GM12878 (cell line): Measurements from ENCODE around the gene SLC36A3. TPM values are rescaled to one million over a fixed set of nuclear protein-coding genes. Genes with fewer than 3 reads are reported as not detected.

ENCODE experiments used
- ATAC-seq: fragments of 200-7000 bp; cut with Tn5 transposase; 3 replicates; pipeline ENCODE4 v1.9.1; 2020; ENCODE audit warnings: mild to moderate bottlenecking, moderate library complexity
- BruUV-seq: library from RNA; stranded (reverse); fragments of 400-500 nt; replicated peaks from 2 replicates; lab custom pipeline; 2021; lab: Mats Ljungman, UMichigan
- CTCF ChIA-PET: fragments of 300-600 bp; sonication (Branson Sonifier 250); formaldehyde crosslinking; extraction: SDS; loops from one replicate; lab custom pipeline; 2021; ENCODE audit warnings: inconsistent platforms; lab: Yijun Ruan, JAX
- POLR2A ChIA-PET: fragments of 350-600 bp; formaldehyde crosslinking; extraction: SDS; loops from one replicate; lab custom pipeline; 2021; ENCODE audit warnings: inconsistent platforms; lab: Charles Lee
- RAD21 ChIA-PET: fragments of 300-600 bp; sonication (Branson Sonifier 250); formaldehyde crosslinking; loops from one replicate; lab custom pipeline; 2023; ENCODE audit warnings: antibody characterized with exemption; ENCODE audit not compliant: unreplicated experiment; lab: Charles Lee
- SMC1A ChIA-PET: fragments of 300-600 bp; sonication (Branson Sonifier 250); formaldehyde crosslinking; loops from one replicate; lab custom pipeline; 2023; ENCODE audit not compliant: unreplicated experiment, uncharacterized antibody; lab: Charles Lee
- DNase-seq: peaks from one replicate; pipeline ENCODE4 v3.0.0-alpha.2; 2011; ENCODE audit warnings: low read depth, low spot score
- FAIRE-seq: peaks from 3 replicates; lab custom pipeline; 2011; peaks lifted over from hg19 to GRCh38; lab: Jason Lieb, UNC
- H2AFZ ChIP-seq: 2 replicates; pipeline ENCODE4 v1.6.0; 2011; ENCODE audit warnings: low read depth, low read length, control low read depth; ENCODE audit not compliant: control insufficient read depth
- H3K27ac ChIP-seq: 2 replicates; pipeline ENCODE4 v1.5.1; 2011; ENCODE audit warnings: control low read depth; ENCODE audit not compliant: control insufficient read depth, insufficient read depth
- H3K27me3 ChIP-seq, 2 experiments: replicated peaks in 1 of 2; 2 replicates each; pipeline versions ENCODE4 v1.6.0 to v1.6.1; 2011; ENCODE audit warnings: low read length in 1 of 2; ENCODE audit not compliant: control insufficient read depth in 2 of 2, insufficient read depth in 2 of 2
- H3K36me3 ChIP-seq, 2 experiments: 2 replicates each; pipeline ENCODE4 v1.5.1; 2011; ENCODE audit warnings: low read length in 1 of 2; ENCODE audit not compliant: control insufficient read depth in 2 of 2, insufficient read depth in 2 of 2
- H3K4me1 ChIP-seq: 2 replicates; pipeline ENCODE4 v1.6.1; 2011; ENCODE audit warnings: mild to moderate bottlenecking, low read length, moderate library complexity, mixed read lengths; ENCODE audit not compliant: control insufficient read depth, insufficient read depth
- H3K4me2 ChIP-seq: 2 replicates; pipeline ENCODE4 v1.6.0; 2011; ENCODE audit warnings: control low read depth; ENCODE audit not compliant: control insufficient read depth, insufficient read depth
- H3K4me3 ChIP-seq: fragments of 200-600 bp; sonication (generic); 2 replicates; pipeline ENCODE4 v1.5.1; 2016
- H3K79me2 ChIP-seq: 2 replicates; pipeline ENCODE4 v1.6.0; 2011; ENCODE audit warnings: low read length; ENCODE audit not compliant: control insufficient read depth, insufficient read depth
- H3K9ac ChIP-seq: 2 replicates; pipeline ENCODE4 v1.8.0; 2011; ENCODE audit warnings: low read length, control low read depth, mixed read lengths; ENCODE audit not compliant: control insufficient read depth, insufficient read depth
- H3K9me3 ChIP-seq: replicated peaks from 3 replicates; pipeline ENCODE4 v1.5.1; 2011; ENCODE audit warnings: mild to moderate bottlenecking, low read length; ENCODE audit not compliant: control insufficient read depth, insufficient read depth
- H4K20me1 ChIP-seq: 2 replicates; pipeline ENCODE4 v1.6.0; 2011; ENCODE audit not compliant: control insufficient read depth, insufficient read depth
- BMI1 ChIP-seq: fragments of 450-650 bp; IDR thresholded peaks from 2 replicates; pipeline ENCODE4 v1.6.1; 2016; ENCODE audit warnings: mild to moderate bottlenecking, moderate library complexity, borderline replicate concordance
- CREB1 ChIP-seq: IDR thresholded peaks from 2 replicates; pipeline ENCODE4 v1.6.1; 2012; ENCODE audit warnings: low read depth, mild to moderate bottlenecking, inconsistent platforms
- HDAC2 ChIP-seq: fragments of 200-600 bp; sonication (generic); IDR thresholded peaks from 2 replicates; pipeline ENCODE4 v1.6.1; 2017
- JUND ChIP-seq: IDR thresholded peaks from 2 replicates; pipeline ENCODE4 v1.6.1; 2012; ENCODE audit warnings: low read depth, mild to moderate bottlenecking, low read length, improper control_type of control experiment, moderate library complexity
- KAT2A ChIP-seq: conservative IDR thresholded peaks from 2 replicates; pipeline ENCODE4 v1.6.1; 2011; ENCODE audit warnings: low read depth, low read length; ENCODE audit not compliant: control insufficient read depth
- NFYB ChIP-seq: IDR thresholded peaks from 2 replicates; pipeline ENCODE4 v1.6.1; 2011; ENCODE audit warnings: low read depth, mild to moderate bottlenecking, low read length, improper control_type of control experiment, moderate library complexity; ENCODE audit not compliant: insufficient read depth
- PAX5 ChIP-seq: IDR thresholded peaks from 2 replicates; pipeline ENCODE4 v1.6.1; 2011; ENCODE audit warnings: low read depth, low read length, borderline replicate concordance
- STAT1 ChIP-seq: fragments of 450-650 bp; conservative IDR thresholded peaks from 2 replicates; pipeline ENCODE4 v1.6.1; 2014; ENCODE audit warnings: antibody characterized with exemption, mild to moderate bottlenecking
- TCF7 ChIP-seq: IDR thresholded peaks from 2 replicates; pipeline ENCODE4 v1.6.1; 2014; ENCODE audit warnings: antibody characterized with exemption, borderline replicate concordance
- ZNF622 ChIP-seq: fragments of 450-650 bp; IDR thresholded peaks from 2 replicates; pipeline ENCODE4 v1.6.1; 2017; ENCODE audit warnings: mild to moderate bottlenecking, inconsistent platforms
- ZZZ3 ChIP-seq: IDR thresholded peaks from 2 replicates; pipeline ENCODE4 v1.6.1; 2011; ENCODE audit warnings: low read depth; ENCODE audit not compliant: control insufficient read depth, insufficient read length
- WGBS: methylation state at CpG from one replicate; pipeline ENCODE4 v1.1.6; 2016; ENCODE audit warnings: low lambda C conversion rate; ENCODE audit not compliant: insufficient replicate concordance, insufficient coverage; ENCODE audit errors: missing lambda C conversion rate; 5-methylcytosine and 5-hydroxymethylcytosine counted together
- in situ Hi-C: fragments of 300-500 bp; cut with MboI; formaldehyde crosslinking; loops from 9 replicates; pipeline ENCODE4 v1.14.3; 2018; ENCODE audit warnings: mixed read lengths
- intact Hi-C: fragments of 100-400 bp; cut with micrococcal nuclease; formaldehyde crosslinking; loops from one replicate; pipeline ENCODE4 v1.14.2; 2022; ENCODE audit not compliant: unreplicated experiment
- polyA plus RNA-seq, 11 experiments: library from polyadenylated mRNA; depleted of rRNA in 4 of 11; unstranded in 6 of 11; stranded (reverse) in 5 of 11; fragments of >200 nt; fragmentation: Nextera tagmentation in 4 of 11; fragmentation: Illumina TruSeq in 1 of 11; extraction: Ambion mirVana in 4 of 11; extraction: Trizol in 1 of 11; gene quantifications; 1 replicate in 1 of 11; 2 replicates in 10 of 11; pipeline versions ENCODE4 v1.2.1 to v1.2.3, GENCODE V29; 2011 to 2016; ENCODE audit warnings: inconsistent platforms in 2 of 11, missing spikeins in 2 of 11, low read depth in 1 of 11
- total RNA-seq, 4 experiments: library from RNA; depleted of rRNA in 3 of 4; stranded (reverse); fragments of >200 nt in 3 of 4; fragmentation: Illumina TruSeq in 1 of 4; extraction: Trizol in 1 of 4; gene quantifications; 2 replicates each; pipeline versions ENCODE4 v1.2.1 to v1.2.3, GENCODE V29; 2013 to 2021
- TF ChIP-seq, protein P1 (sequence below): IDR thresholded peaks from 2 replicates; pipeline ENCODE4 v1.6.1; 2012; ENCODE audit warnings: low read depth, low read length, improper control_type of control experiment
- TF ChIP-seq, protein P2 (sequence below): IDR thresholded peaks from 2 replicates; pipeline ENCODE4 v1.6.1; 2011; ENCODE audit warnings: low read depth, low read length, improper control_type of control experiment, borderline replicate concordance

The SLC36A3 gene
- total and polyA plus RNA-seq, 10 of the 15 experiments (the other 5 are each of a cell fraction or from before 2014, with no cell fraction given), result 0.03 TPM; not detected in 9

DNA sequence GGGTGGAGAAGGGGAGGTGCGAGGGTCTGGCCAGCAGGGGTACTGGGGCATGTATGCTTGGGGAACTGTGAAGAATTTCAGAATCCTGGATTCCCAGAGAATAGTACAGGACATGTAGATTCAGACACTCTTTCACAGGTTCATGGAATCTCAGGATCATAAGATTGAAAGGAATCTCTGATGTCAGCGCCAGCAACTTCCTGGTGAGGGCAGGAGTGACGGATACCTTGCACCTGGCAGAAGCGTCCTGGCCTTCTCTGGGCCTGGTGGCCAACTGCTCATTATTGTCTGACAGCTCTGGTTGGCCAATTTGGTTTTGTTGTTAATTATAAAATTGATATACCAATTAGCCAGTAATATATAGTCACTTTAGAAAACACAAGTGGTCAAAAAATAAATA lies 43.6 kb downstream of the SLC36A3 start:
- H3K79me2 ChIP-seq, result peaks cover 54% of the 10 kb centered on the region
- no peak overlapping the region for H3K27ac ChIP-seq
- no peak for DNase-seq
- in situ Hi-C loops (no loop called here), intact Hi-C loops (loop anchor here (10.0 kb wide), 1 partner anchor 475 kb away; no protein-coding TSS in a partner anchor)
- RAD21 ChIA-PET, result interaction anchor here (1.4 kb wide), 1 partner anchor 19 kb away, joined by 4 read pairs; no protein-coding TSS in a partner anchor
- H3K36me3 ChIP-seq, result peaks cover 9 to 14% of the 10 kb centered on the region in 2 experiments
- H3K27me3 ChIP-seq, result no peaks in the 10 kb centered on the region
- no peak overlapping the region for H3K4me2 ChIP-seq
- POLR2A ChIA-PET, result interaction anchor here (8.5 kb wide), 1 partner anchor 46 kb away, joined by 216 read pairs; no protein-coding TSS in a partner anchor
- no peak for ATAC-seq
- BruUV-seq, result no TSS peak
- H2AFZ ChIP-seq, result no peak overlapping the region
- peaks cover 24% of the 10 kb centered on the region for H3K4me1 ChIP-seq
- no peaks in the 10 kb centered on the region for H4K20me1 ChIP-seq
- SMC1A ChIA-PET, result interaction anchor here (1.1 to 4.0 kb wide), 4 partner anchors 10 to 28 kb away, joined by 4 to 34 read pairs (median 10); no protein-coding TSS in a partner anchor
- FAIRE-seq, result no peak
- TF ChIP-seq CREB1, result no peak
- TF ChIP-seq BMI1, result no peak
- no peak for TF ChIP-seq KAT2A
- no peak for TF ChIP-seq STAT1
- TF ChIP-seq, protein P1, sequence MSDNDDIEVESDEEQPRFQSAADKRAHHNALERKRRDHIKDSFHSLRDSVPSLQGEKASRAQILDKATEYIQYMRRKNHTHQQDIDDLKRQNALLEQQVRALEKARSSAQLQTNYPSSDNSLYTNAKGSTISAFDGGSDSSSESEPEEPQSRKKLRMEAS, result no peak
- no peak for TF ChIP-seq JUND
- TF ChIP-seq NFYB, result no peak
- TF ChIP-seq, protein P2, sequence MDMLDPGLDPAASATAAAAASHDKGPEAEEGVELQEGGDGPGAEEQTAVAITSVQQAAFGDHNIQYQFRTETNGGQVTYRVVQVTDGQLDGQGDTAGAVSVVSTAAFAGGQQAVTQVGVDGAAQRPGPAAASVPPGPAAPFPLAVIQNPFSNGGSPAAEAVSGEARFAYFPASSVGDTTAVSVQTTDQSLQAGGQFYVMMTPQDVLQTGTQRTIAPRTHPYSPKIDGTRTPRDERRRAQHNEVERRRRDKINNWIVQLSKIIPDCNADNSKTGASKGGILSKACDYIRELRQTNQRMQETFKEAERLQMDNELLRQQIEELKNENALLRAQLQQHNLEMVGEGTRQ, result no peak
- TF ChIP-seq ZNF622, result no peak
- TF ChIP-seq TCF7, result no peak
- no peak for TF ChIP-seq HDAC2
- no peak for TF ChIP-seq PAX5
- no peak for TF ChIP-seq ZZZ3
- CTCF ChIA-PET, result interaction anchor here (1.4 to 4.0 kb wide), 2 partner anchors 19 to 56 kb away, joined by 5 to 19 read pairs; no protein-coding TSS in a partner anchor
- no peak overlapping the region for H3K4me3 ChIP-seq
- H3K9me3 ChIP-seq, result no peaks in the 10 kb centered on the region
- WGBS, result 98% methylated on average over 4 of the region's 4 CpGs
- H3K9ac ChIP-seq, result no peak overlapping the region
